Kidney epithelial cell (primary cell): Measurements from ENCODE around the gene BCAP31. TPM values are rescaled to one million over a fixed set of nuclear protein-coding genes. Genes with fewer than 3 reads are reported as not detected.
"Not testable (repeated sequence)": the region's sequence is repeated elsewhere in the genome, so short reads cannot be mapped to it uniquely, and the experiment has no call there.

Source experiments
- DNase-seq: peaks from one replicate; pipeline ENCODE4 v3.0.0-alpha.2; 2010; ENCODE audit warnings: low read depth
- H3K27me3 ChIP-seq: 2 replicates; pipeline ENCODE4 v1.6.0; 2011; ENCODE audit warnings: low read length; ENCODE audit not compliant: control insufficient read depth, insufficient read depth
- H3K36me3 ChIP-seq: 2 replicates; pipeline ENCODE4 v1.5.1; 2011; ENCODE audit warnings: low read length; ENCODE audit not compliant: control insufficient read depth, insufficient read depth
- H3K4me3 ChIP-seq: 2 replicates; pipeline ENCODE4 v1.5.1; 2011; ENCODE audit warnings: low read depth, mild to moderate bottlenecking, control low read depth, low read length
- CTCF ChIP-seq: IDR thresholded peaks from 2 replicates; pipeline ENCODE4 v1.5.1; 2011; ENCODE audit warnings: mild to moderate bottlenecking, moderate library complexity, low read length, control low read depth, inconsistent platforms; ENCODE audit not compliant: insufficient read depth, poor library complexity, severe bottlenecking
- total RNA-seq: library from RNA; depleted of rRNA; stranded (reverse); fragments of >200 nt; gene quantifications from 2 replicates; pipeline ENCODE4 v1.2.3, GENCODE V29; 2015

Gene BCAP31
- total RNA-seq, 1 donor from 2014 or later: 179 TPM

- TF ChIP-seq CTCF: no peak
- no peaks in the 10 kb centered on the region for H3K27me3 ChIP-seq
- DNase-seq: no peak
- H3K36me3 ChIP-seq: peaks cover 1% of the 10 kb centered on the region
- H3K4me3 ChIP-seq: no peak overlapping the region
These were observed 22.5 kb downstream of the BCAP31 start for GRCh38 chrX:153701706-153702105.

- no peak for TF ChIP-seq CTCF
- no peak overlapping the region for H3K4me3 ChIP-seq
- H3K36me3 ChIP-seq: peaks cover 1% of the 10 kb centered on the region
- no peak for DNase-seq
- H3K27me3 ChIP-seq: no peaks in the 10 kb centered on the region
These were observed 23.2 kb downstream of the BCAP31 start for GRCh38 chrX:153700967-153701366.

GRCh38 chrX:153700376-153700945 is 23.7 kb downstream of the BCAP31 start:
- DNase-seq: no peak
- no peak overlapping the region for H3K4me3 ChIP-seq
- TF ChIP-seq CTCF: no peak
- H3K27me3 ChIP-seq: no peaks in the 10 kb centered on the region
- H3K36me3 ChIP-seq: peaks cover 1% of the 10 kb centered on the region

GRCh38 chrX:153699784-153700371 is 24.3 kb downstream of the BCAP31 start:
- not testable (repeated sequence) for H3K4me3 ChIP-seq, H3K36me3 ChIP-seq, DNase-seq, H3K27me3 ChIP-seq

- not testable (repeated sequence) for H3K27me3 ChIP-seq, DNase-seq, H3K36me3 ChIP-seq, H3K4me3 ChIP-seq
These were observed 24.9 kb downstream of the BCAP31 start for GRCh38 chrX:153699210-153699783.

GRCh38 chrX:153697924-153698865 is 26.0 kb downstream of the BCAP31 start:
- DNase-seq: no peak
- H3K36me3 ChIP-seq: no peaks in the 10 kb centered on the region
- no peak for TF ChIP-seq CTCF
- no peaks in the 10 kb centered on the region for H3K27me3 ChIP-seq
- no peak overlapping the region for H3K4me3 ChIP-seq

- not testable (repeated sequence) for H3K4me3 ChIP-seq, H3K27me3 ChIP-seq, H3K36me3 ChIP-seq, DNase-seq
These were observed 27.0 kb downstream of the BCAP31 start for GRCh38 chrX:153696986-153697722.

- not testable (repeated sequence) for DNase-seq, H3K4me3 ChIP-seq, H3K36me3 ChIP-seq, H3K27me3 ChIP-seq
These were observed 27.6 kb downstream of the BCAP31 start for GRCh38 chrX:153696538-153696937.
